ENCODE data around the gene CASZ1.

The CASZ1 gene

DNA sequence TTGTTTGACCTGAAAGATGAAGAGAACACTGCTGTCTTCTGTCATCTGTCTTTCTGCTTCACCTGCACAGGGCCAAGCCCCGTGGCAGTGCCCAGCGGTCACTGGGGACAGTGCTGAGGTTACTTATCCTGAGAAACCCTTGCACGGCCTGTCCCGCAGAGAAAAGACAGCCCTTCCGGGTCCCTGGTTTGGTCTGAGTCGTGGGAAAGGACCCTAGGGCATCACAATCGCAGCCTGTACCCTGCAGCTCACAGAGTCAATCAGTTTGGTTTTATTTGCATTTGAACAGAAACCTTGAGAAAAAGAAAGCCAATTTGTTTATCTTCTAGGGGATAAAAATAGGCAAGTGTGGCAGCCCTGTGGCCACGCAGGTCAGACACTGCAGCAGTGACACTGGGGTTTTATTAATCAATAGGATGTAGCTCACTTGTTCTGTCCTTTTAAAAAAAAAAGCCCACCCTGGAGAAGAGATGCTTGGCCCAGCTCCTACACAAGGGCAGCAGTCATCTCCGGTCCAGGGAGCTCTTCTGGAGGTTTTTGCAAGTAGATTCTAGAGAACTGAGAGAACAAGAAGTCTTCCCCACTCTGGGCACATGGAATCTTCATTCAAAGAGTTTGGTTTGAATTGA, 201.7 kb downstream of the CASZ1 start:
- H3K79me2 ChIP-seq (ENCODE audit: insufficient read depth, low read depth), result no peaks in the 10 kb centered on the region
- no peak overlapping the region for H2AFZ ChIP-seq (ENCODE audit: low read depth)
- no peak overlapping the region for H3K27ac ChIP-seq
- TF ChIP-seq, protein P1, sequence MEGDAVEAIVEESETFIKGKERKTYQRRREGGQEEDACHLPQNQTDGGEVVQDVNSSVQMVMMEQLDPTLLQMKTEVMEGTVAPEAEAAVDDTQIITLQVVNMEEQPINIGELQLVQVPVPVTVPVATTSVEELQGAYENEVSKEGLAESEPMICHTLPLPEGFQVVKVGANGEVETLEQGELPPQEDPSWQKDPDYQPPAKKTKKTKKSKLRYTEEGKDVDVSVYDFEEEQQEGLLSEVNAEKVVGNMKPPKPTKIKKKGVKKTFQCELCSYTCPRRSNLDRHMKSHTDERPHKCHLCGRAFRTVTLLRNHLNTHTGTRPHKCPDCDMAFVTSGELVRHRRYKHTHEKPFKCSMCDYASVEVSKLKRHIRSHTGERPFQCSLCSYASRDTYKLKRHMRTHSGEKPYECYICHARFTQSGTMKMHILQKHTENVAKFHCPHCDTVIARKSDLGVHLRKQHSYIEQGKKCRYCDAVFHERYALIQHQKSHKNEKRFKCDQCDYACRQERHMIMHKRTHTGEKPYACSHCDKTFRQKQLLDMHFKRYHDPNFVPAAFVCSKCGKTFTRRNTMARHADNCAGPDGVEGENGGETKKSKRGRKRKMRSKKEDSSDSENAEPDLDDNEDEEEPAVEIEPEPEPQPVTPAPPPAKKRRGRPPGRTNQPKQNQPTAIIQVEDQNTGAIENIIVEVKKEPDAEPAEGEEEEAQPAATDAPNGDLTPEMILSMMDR (conservative IDR thresholded peaks at IDR 0.05; ENCODE audit: low read depth, low read length), result no peak
- no peaks in the 10 kb centered on the region for H3K4me1 ChIP-seq (ENCODE audit: low read depth, poor library complexity, severe bottlenecking)
- H3K36me3 ChIP-seq (ENCODE audit: insufficient read depth), result no peaks in the 10 kb centered on the region
- no peak overlapping the region for H3K4me3 ChIP-seq (IDR thresholded peaks at IDR 0.05; ENCODE audit: insufficient read depth, low read depth, low read length)
- no peaks in the 10 kb centered on the region for H3K27me3 ChIP-seq (ENCODE audit: insufficient read depth, low read depth)
- H4K20me1 ChIP-seq (ENCODE audit: insufficient read depth), result no peaks in the 10 kb centered on the region
- H3K4me2 ChIP-seq, result no peak overlapping the region
- H3K9ac ChIP-seq, result no peak overlapping the region

DNA sequence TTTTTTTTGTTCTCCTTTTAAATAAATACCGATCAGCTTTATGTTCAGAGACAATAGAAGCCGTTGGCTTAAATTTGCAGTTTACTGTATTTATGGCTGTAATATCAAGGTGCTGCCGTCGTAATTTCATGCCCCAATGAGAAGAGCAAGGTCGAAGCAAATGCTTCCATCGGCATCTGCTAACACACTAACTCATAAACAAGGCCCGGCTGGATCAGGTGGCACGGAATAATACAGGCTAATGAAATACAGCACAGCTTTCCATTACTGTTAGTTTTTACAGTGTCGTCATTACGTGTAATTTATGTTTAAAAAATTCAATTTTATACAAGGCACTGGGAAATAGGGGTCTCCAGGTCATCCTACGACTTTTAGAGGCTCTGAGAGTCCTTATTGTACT, 202.7 kb downstream of the CASZ1 start:
- H3K4me1 ChIP-seq (ENCODE audit: low read depth, poor library complexity, severe bottlenecking), result no peaks in the 10 kb centered on the region
- no peak overlapping the region for H3K9ac ChIP-seq
- H3K4me2 ChIP-seq, result no peak overlapping the region
- H3K27me3 ChIP-seq (ENCODE audit: insufficient read depth, low read depth), result no peaks in the 10 kb centered on the region
- TF ChIP-seq, protein P1 (conservative IDR thresholded peaks at IDR 0.05; ENCODE audit: low read depth, low read length), result no peak
- H3K79me2 ChIP-seq (ENCODE audit: insufficient read depth, low read depth), result no peaks in the 10 kb centered on the region
- no peaks in the 10 kb centered on the region for H3K36me3 ChIP-seq (ENCODE audit: insufficient read depth)
- H4K20me1 ChIP-seq (ENCODE audit: insufficient read depth), result no peaks in the 10 kb centered on the region
- H3K27ac ChIP-seq, result no peak overlapping the region
- no peak overlapping the region for H3K4me3 ChIP-seq (IDR thresholded peaks at IDR 0.05; ENCODE audit: insufficient read depth, low read depth, low read length)
- H2AFZ ChIP-seq (ENCODE audit: low read depth), result no peak overlapping the region

DNA sequence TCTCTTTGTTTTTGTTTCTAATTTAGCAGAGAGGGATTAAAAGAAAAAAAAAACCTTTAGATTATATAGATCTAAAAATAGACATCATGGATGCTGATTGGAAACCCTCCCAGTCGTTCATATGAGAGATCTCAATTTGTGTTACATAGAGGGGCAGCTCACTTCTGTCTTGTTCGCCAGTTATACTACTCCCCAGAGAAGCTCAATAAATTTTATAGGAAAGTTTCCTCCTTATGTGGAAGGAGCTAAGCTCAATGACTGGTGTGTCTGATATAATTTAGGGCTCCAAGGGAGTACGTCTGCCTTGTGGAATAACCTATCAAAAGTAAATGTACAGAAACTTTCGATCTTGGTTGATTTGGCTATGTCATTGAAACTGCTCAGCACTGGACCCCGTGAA, 204.1 kb downstream of the CASZ1 start:
- no peak overlapping the region for H3K9ac ChIP-seq
- H2AFZ ChIP-seq (ENCODE audit: low read depth), result no peak overlapping the region
- H3K27me3 ChIP-seq (ENCODE audit: insufficient read depth, low read depth), result no peaks in the 10 kb centered on the region
- TF ChIP-seq, protein P1 (conservative IDR thresholded peaks at IDR 0.05; ENCODE audit: low read depth, low read length), result no peak
- no peak overlapping the region for H3K27ac ChIP-seq
- no peaks in the 10 kb centered on the region for H3K36me3 ChIP-seq (ENCODE audit: insufficient read depth)
- H3K4me3 ChIP-seq (IDR thresholded peaks at IDR 0.05; ENCODE audit: insufficient read depth, low read depth, low read length), result no peak overlapping the region
- no peaks in the 10 kb centered on the region for H3K4me1 ChIP-seq (ENCODE audit: low read depth, poor library complexity, severe bottlenecking)
- no peaks in the 10 kb centered on the region for H3K79me2 ChIP-seq (ENCODE audit: insufficient read depth, low read depth)
- H3K4me2 ChIP-seq, result no peak overlapping the region
- H4K20me1 ChIP-seq (ENCODE audit: insufficient read depth), result no peaks in the 10 kb centered on the region

DNA sequence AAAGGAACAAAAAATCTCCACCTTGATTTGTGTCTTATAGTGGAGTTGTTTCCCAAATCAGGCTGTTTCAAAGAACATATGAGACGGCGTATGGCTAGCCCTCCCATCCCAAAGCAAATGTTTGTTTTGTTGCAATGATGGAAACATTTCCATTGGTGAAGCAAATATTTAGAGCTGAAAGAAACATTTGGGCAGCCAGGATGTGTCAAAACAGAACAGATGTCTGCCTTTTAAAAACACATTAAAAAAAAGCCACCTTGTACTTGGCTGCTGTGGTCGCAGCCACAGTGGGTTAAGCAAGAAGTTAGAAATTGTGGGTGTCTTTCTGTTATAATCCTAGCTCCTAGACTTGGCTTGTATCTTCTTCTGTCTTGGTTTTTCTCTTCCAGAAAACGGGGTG, 205.4 kb downstream of the CASZ1 start:
- TF ChIP-seq, protein P1 (conservative IDR thresholded peaks at IDR 0.05; ENCODE audit: low read depth, low read length), result no peak
- Histone ChIP-seq H3K4me2 (no peak overlapping the region), H3K4me1 (ENCODE audit: low read depth, poor library complexity, severe bottlenecking) (no peaks in the 10 kb centered on the region), H3K27me3 (ENCODE audit: insufficient read depth, low read depth) (no peaks in the 10 kb centered on the region), H3K4me3 (IDR thresholded peaks at IDR 0.05; ENCODE audit: insufficient read depth, low read depth, low read length) (no peak overlapping the region), H3K9ac (no peak overlapping the region), H3K36me3 (ENCODE audit: insufficient read depth) (no peaks in the 10 kb centered on the region), H4K20me1 (ENCODE audit: insufficient read depth) (no peaks in the 10 kb centered on the region), H3K79me2 (ENCODE audit: insufficient read depth, low read depth) (no peaks in the 10 kb centered on the region), H2AFZ (ENCODE audit: low read depth) (no peak overlapping the region), H3K27ac (no peak overlapping the region)
